KG1 (cell line): Measurements from ENCODE around the gene ZDHHC5.

Experiments
- DNase-seq: peaks from one replicate; lab custom pipeline; 2025; lab: John Stamatoyannopoulos, UW

The ZDHHC5 gene

GRCh38 chr11:57667736-57668433 is at the start of gene ZDHHC5:
TSS of gene ZDHHC5 (plus strand) at chr11:57668114. CDS start at chr11:57673091, 4,977 bp downstream.
- peak; percentile 100 for DNase-seq

GRCh38 chr11:57618438-57618837 is 49.5 kb upstream of the ZDHHC5 start:
- DNase-seq = no peak

GRCh38 chr11:57619331-57619730 is 48.6 kb upstream of the ZDHHC5 start:
- no peak for DNase-seq

GRCh38 chr11:57620467-57620866 is 47.4 kb upstream of the ZDHHC5 start:
- no peak for DNase-seq

DNA sequence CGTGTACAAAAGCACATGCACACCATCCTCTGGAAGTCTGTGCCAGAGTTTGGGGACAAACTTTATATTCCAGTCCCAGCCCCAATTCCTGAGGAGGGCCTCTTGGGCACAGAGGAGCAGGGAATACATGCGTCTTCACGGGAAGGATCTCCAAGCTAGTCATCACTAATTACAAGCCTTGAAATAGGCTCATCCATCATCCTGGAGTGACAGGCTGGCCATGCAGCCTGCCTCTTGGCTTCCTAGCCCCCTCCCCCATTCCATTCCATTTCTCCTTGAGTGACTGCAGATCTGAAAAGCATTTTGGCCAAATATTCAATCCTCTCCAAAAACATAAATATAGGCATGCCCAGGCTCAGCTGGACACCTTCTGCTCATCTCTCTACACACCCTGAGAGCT is 45.7 kb upstream of the ZDHHC5 start:
- no peak for DNase-seq

DNA sequence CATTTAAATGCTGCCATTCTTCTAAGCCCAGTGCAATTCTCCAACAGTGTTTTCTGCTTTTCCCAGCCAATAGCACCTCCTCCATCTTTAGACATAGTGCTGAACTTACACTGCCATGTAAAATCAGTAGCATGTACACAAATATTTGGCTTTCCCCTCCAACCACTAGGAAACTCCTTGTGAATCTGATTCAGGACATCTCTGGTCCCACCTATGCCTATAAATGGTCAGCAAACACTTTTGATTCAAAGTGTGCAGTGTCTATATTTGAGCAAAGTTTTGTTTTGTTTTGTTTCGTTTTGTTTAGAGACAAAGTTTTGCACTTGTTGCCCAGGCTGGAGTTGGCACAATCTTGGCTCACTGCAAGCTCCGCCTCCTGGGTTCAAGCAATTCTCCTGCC is 43.0 kb upstream of the ZDHHC5 start:
- DNase-seq = no peak

- no peak for DNase-seq
Observed at GRCh38 chr11:57626895-57627294, 41.0 kb upstream of the ZDHHC5 start.

- DNase-seq = no peak
Observed at GRCh38 chr11:57630171-57630570, 37.7 kb upstream of the ZDHHC5 start.

DNA sequence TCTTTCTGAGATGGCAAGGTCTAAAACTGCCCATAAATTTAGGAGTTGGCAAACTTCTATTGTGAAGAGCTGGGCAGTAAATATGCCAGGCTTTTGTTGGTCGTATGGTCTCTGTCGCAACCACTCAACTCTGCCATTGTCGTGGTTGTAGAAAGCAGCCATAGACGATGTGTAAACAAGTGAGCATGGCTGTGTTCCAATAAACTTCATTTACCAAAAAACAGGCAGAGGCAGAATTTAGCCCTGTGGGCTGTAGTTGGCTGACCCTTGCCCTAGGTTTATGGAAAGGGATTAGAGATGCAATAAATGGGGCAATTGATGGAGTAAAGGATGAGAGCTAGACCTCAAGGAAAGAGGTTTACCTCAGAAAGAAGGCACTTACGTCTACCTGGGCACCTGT is 35.8 kb upstream of the ZDHHC5 start:
- DNase-seq = no peak

GRCh38 chr11:57633394-57634070 is 34.4 kb upstream of the ZDHHC5 start:
- DNase-seq = no peak

GRCh38 chr11:57634311-57634710 is 33.6 kb upstream of the ZDHHC5 start:
- no peak for DNase-seq

- DNase-seq = no peak
Observed at GRCh38 chr11:57635246-57635645, 32.7 kb upstream of the ZDHHC5 start.

DNA sequence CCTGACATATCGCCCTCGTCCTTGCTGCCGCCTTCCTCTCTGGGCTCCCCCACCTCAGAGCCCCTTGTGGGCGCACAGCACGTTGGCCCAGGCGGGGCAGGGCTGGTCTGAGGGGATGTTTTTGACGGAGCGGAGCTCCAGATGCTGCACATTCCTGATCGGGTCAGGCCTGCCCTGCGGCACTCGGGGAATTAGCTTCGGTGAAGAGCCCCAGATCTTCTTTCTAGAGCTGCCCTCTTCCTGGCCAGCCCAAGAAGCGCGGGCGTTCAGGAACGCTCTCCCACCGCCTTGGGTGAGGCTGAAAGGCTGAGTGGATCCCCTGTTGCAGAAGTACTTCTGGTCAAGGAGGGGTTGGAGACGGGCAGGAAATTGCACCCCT is 30.3 kb upstream of the ZDHHC5 start:
- no peak for DNase-seq

DNA sequence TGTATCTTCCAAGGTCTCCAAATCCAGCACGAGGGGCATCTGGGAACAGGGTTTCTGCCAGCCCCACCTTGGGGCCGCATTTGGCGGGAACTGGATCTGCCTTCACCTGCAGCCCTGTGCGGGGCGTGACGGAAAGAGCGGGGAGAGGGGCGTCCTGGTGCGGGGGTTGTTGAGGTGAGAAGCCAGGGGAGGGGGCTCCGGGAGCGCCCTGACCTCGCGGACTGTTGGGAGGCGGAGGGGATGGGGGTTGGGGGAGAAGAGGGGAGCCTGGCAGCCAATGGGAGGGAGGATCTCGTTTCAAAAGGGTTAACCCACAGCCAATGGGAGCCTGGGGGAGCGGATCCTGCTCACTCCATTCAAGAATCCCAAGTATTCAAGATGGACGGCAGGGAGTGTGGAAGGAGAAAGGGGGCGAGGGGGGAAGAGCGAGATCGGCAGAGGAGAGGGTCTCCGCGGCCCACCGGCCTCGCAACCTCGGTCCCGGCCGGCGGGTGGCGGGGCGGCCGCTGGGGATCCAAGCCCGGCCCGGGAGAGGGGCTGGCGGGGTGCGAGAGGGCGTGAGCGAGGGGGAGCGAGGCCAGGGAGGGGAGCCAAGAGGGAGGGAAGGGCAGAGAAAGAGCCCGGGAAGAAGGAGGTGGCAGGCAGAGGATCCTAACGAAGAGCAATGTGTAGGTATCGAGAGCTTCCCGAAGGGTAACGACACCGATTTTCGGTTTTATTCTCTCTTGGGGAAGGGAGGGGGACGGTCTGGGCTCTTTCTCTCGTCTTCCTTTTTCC is 29.7 kb upstream of the ZDHHC5 start:
- DNase-seq = no peak

- DNase-seq = no peak
Observed at GRCh38 chr11:57638811-57639320, 29.0 kb upstream of the ZDHHC5 start.

- DNase-seq = peak; percentile 87
Observed at GRCh38 chr11:57639321-57640067, 28.4 kb upstream of the ZDHHC5 start.

GRCh38 chr11:57640068-57640800 is 27.7 kb upstream of the ZDHHC5 start:
- DNase-seq = no peak

DNA sequence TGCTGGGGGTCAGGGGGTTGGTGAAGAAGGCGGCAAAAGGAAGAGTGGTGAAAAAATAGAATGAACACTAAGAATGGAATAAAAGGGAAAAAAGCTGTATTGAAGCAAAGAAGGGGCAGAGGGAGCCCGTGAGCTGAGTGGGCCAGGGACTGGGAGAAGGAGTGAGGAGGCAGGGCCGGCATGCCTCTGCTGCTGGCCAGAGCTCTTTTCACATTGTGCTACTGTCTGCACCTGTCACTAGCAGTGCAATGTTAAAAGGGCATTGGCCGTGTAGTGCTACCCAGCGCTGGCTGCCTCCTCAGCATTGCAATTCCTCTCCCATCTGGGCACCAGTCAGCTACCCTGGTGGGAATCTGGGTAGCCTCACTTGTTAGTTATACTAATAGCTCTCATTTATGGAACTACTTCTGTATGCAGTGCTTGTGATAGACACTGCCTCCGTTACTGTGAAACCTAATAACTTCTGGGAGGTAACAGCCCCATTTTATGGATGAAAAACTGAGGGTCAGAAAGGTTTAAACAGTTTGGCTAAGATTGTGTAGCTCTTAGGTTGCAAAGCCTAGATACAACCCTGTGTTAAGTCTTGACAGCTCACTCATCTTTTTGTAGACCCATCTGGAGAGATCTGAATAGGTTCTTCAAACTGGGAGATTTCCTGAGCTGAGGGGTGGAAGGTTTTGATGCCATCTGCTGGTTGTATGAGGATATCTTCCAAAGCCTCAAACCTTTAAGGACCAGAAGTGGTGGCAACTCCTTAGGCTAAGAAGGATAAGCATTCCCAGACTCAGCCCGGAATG is 26.7 kb upstream of the ZDHHC5 start:
- peak; percentile 69 for DNase-seq

DNA sequence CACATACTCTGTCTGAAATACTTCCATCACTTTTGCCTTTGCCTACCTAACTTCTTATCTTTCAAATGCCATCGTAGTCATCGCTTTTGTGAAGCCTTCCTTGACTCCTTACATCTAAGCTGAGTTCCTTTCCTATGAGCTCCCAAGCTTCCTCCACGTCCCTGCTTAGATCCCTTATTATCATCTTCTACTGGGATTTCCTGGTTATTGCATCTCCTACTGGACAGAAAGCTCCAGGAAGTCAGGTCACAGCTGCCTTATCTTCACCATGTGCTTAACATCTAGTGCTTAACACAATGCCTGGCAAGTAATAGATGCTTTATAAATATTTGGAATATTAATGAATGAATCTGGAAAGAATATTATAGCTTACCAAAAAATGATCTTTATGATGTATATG is 24.1 kb upstream of the ZDHHC5 start:
- no peak for DNase-seq
